HG03025 (cell line): Measurements from ENCODE around the gene ENDOU.
"Not testable (repeated sequence)": the region's sequence is repeated elsewhere in the genome, so short reads cannot be mapped to it uniquely, and the experiment has no call there.

Source experiments
- ATAC-seq: cut with Tn5 transposase; IDR thresholded peaks from one replicate; pipeline ENCODE4 v1.9.1; 2021; ENCODE audit warnings: mild to moderate bottlenecking, moderate library complexity; ENCODE audit not compliant: unreplicated experiment, low FRiP score

The ENDOU gene

DNA sequence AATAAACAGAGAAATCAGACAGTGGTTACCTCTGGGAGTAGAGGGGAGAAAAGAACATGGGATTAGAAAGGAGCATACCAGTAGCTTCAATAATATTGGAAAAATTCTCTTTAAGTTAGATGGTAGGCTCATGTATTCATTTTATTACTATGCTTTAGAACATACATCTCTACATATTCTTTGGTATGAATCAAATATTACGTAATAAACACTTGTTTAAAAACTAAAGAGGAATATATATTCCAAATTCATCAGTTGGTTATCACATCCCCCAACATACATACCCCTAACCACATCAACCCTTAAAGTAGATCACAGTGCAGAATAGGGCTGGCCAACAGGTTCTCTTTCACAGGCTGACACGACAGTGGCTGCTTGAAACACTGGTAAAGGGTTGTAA lies 25.0 kb downstream of the ENDOU start:
- ATAC-seq: no peak

DNA sequence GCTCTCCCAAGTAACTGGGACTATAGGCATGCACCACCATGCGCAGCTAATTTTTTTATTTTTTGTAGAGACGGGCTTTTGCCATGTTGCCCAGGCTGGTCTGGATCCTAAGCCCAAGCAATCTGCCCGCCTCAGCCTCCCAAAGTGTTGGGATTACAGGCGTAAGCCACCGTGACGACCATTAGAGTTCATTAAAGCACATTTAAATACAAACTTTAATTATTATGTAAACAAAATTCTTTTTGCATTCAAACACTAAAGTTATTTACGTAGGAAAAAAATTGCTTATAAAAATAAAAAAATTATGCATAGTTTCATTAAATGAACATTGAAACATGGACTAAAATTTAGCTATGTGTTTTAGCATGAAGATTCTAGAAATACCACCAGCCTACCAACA lies 26.7 kb downstream of the ENDOU start:
- no peak for ATAC-seq

DNA sequence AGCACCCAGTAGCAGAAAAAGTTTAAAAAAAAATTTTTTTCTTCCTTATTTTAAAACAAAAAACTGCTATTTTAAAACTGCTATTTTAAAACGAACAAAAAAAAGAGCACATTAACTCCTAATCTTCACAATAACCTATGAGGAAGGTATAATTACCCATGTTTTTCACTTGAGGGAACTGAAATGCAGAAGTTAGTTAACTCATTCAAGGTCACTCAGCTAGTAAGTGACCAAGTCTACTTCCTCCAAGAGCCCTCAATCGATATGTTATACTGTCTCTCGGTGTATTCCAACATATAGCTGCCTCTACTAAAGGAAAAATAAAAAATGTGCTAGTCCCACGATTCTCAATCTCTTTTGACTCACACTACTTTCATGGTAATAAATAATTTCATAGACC lies 27.2 kb downstream of the ENDOU start:
- no peak for ATAC-seq

DNA sequence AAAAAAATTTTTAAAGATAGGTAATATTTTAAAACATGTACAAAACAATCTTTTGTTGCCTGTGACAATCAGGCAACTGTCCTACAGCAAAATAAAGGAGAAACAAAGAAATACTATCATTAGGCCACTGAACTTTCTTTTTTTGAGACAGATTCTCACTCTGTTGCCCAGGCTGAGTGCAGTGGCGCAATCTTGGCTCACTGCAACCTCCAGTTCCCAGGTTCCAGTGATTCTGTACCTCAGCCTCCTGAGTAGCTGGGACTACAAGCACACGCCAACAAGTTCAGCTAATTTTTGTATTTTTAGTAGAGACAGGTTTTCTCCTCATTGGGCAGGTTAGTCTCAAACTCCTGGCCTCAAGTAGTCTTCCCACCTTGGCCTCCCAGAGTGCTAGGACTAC lies 36.1 kb downstream of the ENDOU start:
- no peak for ATAC-seq

DNA sequence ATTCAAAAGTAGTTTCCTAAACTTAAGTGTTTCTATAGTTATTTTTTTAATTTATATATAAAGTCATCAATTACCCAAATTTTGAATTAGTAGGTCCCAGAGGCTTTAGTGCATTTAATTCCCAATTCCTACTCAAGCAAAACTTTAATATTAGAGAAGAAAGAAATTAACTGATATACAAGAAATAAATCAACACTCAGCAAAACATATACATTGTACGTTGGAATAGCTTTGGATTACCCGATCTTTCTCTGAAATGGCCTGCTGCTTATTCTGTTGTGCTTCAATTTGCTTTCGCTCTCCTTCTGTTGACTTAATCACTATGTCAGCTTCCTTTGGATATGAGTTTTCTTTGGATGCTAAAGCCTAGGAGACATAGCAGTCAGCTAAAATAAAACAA lies 37.7 kb downstream of the ENDOU start:
- ATAC-seq: no peak

DNA sequence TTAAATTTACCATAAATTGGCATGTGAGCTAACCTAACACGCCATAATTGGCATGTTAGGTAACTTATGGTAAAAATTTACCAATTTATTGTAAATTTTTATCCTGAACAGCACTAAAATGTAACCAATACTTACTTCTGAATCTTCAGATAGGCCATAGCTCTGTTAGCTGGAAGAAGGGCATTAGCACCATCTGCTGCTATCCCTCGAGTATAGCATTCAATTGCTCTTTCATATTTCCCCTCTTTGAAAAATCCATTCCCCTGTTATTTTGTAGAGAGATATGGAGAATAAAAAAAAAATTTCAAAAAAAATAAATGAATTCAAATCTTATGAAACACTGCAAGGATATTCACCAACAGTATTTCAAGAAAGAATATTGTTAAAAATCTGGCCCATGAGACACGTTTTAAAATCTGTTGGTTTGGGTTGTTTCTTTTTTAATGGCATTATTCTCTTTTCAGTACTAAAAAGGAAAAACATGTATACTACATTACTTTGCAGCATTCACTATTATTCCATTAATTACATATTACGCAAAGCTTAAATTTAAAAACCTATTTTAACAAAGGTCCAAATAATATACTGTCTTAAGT lies 38.5 kb downstream of the ENDOU start:
- ATAC-seq: no peak

DNA sequence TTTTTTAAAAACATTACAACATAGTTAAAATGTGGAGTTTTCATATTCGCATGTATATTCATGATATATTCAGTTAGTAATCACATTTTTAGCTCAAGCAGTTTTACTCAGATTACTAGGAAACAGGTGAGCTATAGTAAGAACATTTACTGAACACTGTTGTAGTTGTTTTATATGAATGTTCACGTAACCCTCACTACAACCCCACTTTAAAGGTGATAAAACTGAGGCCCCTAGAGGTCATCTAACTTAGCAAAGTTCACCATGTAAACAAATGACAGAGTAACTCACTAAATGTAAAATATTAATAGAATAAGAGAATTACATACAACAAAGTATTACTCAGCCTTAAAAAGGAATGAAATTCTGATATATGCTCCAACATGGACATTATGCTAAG lies 45.5 kb downstream of the ENDOU start:
- no peak for ATAC-seq

DNA sequence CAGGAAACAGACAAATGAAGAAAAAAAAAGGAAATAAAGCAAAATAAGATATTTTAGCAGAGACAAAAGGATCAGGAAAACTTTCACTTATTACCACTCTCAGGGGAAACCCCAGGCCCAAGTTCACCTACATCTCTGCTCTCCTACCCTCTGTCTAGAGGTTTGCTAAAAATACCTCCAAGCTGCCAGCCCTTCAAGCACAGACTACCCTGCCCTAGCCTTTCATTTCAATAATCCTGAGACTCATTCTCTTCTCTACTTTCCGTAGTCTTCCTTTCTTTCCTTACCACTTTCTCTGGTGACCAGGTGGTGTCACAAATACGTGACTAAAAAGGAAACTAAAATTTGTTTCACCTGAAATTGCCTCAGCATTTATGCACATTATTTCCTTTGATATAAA lies 53.2 kb downstream of the ENDOU start:
- ATAC-seq: no peak

DNA sequence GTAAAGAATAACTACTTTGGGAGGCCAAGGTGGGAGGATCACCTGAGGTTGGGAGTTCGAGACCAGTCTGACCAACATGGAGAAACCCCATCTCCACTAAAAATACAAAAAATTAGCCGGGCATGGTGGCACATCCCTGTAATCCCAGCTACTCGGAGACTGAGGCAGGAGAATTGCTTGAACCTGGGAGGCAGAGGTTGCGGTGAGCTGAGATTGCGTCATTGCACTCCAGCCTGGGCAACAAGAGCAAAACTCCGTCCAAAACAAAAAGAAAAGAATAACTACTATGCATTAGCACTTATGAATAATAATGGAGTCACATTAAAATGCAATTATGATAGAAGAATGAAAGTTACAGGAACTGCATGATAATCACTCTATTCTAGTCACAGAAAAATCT lies 57.4 kb downstream of the ENDOU start:
- ATAC-seq: not testable (repeated sequence)
